ENCODE measurements around the gene PRPSAP1.

The PRPSAP1 gene, protein sequence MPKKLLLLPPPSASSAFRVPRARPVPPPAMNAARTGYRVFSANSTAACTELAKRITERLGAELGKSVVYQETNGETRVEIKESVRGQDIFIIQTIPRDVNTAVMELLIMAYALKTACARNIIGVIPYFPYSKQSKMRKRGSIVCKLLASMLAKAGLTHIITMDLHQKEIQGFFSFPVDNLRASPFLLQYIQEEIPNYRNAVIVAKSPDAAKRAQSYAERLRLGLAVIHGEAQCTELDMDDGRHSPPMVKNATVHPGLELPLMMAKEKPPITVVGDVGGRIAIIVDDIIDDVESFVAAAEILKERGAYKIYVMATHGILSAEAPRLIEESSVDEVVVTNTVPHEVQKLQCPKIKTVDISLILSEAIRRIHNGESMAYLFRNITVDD

DNA sequence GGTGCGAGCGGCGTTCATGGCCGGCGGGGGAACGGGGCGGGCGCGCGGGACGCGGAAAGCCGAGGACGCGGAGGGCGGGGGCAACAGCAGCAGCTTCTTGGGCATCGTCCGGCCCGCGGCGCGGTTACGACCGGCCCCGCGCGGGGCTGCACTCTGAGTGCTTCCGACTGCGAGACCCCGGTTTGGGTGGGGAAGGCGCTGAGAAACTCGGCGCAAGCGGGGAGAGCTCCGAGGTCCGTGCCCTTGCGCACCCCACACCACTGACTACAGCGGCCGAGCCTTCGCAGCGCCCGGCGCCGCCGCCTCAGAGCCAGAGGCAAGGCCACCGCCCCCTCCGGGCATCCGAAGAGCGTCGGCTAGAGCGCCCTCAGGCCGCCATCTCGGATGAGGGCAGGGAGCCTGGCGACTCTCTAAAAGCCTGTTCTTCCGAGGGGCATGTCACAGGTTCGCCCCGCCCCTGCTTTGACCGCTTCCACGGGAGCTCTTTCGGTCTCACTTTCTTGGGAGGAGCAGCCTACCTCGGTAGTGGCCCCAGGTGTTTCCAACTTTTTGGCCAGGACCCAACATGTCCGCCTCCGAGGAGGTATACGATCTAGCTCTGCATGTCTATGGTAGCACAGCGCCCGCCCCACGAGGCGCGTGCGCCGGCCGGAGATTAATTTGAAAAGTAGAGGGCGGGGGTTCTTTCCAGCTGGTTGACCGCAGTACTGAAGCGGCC, at the start of gene PRPSAP1:
Gene PRPSAP1 (minus strand): TSS at position 318 of the 718 bp plus-strand sequence. CDS start 213 bp downstream, at position 105.
- DNase-seq (ENCODE audit: low read depth in 2 of 2), result peak; percentile 71 to 77

DNA sequence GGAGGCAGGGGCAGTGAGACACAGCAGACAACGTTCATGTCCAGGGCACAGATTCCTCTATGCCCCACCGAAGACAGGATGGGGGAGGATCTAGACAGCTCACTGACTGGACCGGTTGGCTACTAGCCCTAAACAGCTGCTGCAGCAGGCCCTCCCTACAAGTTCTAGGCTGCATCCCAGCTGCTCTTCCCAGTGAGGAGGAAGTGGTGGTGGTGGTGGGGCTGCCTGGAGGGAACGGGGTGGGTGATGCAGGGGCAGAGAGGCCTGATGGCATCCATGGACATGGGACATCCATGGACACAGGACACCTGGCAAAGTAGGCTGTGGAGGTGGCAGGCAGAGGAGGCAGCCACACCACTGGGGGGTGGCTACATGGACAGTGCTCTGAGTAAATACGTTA, 49.0 kb upstream of the PRPSAP1 start:
- no peak for DNase-seq (ENCODE audit: low read depth in 2 of 2)

DNA sequence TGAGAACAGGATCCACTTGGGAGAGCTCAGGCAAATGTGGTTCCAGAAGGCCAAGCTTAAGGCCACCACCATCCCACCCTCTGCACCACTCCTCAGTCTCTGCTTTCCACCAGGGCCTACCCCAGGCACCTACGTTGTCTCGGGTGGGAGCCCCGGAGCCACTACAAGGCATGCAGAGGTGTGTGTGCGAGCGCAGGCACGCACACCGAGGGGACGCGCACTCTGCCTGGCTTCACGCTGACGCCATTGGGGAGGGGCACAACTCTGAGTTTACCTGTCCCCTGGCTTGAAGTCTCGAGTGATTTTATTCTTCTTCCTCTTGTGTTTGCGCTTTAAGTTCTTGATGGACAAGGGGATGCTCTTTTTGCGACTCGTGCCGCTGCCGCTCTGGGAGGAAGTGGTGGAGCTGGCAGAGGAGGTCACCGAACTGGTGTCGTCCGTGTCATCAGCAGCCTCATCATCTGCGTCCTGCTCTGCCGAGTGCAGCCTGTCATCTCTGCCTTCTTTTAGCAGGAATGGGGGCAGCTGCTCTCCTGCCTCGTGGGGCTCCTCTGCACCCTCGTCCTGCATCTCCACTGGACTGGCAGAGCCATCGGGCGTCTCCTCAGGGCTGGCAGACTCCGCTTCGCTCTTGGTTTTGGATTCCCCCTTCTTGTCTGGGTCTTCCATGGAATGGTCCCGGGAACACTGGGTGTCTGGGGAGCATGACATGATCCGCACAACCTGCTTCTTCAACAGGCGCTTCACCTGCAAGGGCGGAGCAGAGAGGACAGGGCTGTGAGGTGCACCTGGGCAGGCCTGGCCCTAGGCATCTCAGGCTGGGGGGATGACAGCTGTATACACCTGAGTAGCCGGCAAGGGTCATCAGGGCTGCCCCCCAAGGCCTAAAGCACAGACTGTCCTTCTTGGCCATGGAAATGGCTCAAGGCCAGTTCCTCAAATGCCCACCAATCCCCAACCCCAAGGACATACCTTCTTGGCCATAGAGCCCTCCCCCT, 45.8 kb upstream of the PRPSAP1 start:
- no peak for DNase-seq (ENCODE audit: low read depth in 2 of 2)

DNA sequence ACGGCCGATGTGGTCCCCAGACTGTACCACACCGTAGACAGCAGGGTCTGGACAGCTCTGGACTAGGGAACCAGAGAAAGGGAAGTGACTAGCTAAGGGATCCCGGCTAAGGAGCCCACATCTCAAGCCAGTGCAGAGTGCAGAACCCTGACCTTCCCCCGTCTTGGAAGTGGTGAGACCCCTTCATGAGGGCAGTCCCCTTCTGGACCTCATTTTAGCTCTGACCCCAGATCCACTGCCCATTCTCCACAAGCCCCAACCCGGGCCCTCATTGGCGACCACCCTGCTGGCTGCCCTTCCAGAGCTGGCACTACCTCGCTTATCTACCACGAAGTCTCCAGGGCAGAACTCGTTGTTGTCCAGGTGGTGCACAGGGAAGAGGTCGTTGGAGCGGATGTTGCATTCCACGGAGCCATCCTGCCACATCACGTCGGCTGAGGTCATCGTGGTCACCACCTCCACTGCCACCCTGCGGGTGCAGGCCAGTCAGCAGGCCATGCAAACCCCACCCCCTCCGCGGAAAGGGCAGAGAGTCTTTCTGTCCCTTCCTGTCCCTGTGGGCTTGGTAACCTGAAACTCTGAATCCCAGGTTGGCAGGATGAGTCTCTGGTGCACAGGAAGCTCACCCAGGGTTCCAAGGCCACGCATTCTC, 44.9 kb upstream of the PRPSAP1 start:
- DNase-seq (ENCODE audit: low read depth in 2 of 2), result no peak

DNA sequence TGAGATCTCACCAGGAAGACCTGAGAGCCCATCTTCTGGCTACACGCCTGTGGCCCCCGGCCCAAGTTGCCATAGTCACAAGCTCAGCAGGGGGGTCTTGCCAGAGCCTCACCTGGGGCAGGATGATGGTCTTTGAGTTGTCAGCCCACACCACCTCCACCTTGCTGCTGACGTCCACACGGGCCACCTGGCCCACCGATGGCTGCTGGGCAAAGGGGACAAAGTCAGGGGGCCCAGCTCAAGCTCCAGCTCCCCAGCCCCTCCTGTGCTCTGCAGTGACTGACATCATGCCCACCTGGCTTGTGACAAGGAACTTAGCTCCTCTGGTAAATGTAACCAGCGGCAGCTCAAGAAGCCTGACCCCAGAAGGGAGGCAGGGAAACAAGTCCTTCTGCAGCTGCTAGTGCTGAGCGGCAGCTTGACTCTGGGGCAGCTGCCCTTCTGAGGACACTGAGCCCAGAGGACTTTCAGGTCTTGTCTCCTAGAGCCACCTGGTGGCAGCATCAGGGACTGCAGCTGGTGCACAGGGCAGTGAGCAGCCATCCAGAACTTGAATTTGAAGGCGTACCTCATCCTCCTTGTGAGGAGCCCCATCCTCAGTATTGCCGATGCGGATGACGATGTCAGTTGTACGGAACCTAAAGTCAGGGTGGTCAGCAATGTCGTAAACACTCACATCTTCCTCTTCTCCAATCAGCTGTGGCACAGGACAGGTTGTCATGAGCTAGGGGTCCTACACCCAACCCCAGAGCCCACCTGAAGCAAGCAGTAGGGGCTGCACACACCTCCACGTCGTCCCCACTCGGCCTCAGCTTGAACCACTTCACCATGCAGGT, 44.2 kb upstream of the PRPSAP1 start:
- DNase-seq (ENCODE audit: low read depth in 2 of 2), result peak; percentile 78 to 82

DNA sequence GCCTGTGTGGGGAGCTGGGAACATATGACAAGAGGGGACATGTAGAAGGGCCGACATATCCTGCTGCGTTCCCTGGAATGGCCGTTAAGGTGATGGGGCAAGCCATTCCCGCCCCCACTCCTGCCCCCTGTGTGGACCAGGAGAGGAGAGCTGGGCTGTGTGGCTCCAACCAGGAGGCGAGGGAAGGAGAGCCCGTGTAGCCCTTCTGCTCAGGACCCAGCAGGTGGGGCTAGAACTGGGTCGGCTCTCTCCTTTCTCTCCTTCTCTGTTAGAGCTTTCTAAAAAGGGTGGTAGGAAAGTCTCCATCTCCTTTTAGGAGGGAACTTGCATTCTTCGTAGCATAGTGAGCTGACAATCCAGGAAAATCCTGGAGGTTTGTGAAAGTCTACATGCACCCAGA, 43.5 kb upstream of the PRPSAP1 start:
- DNase-seq (ENCODE audit: low read depth in 2 of 2), result no peak

DNA sequence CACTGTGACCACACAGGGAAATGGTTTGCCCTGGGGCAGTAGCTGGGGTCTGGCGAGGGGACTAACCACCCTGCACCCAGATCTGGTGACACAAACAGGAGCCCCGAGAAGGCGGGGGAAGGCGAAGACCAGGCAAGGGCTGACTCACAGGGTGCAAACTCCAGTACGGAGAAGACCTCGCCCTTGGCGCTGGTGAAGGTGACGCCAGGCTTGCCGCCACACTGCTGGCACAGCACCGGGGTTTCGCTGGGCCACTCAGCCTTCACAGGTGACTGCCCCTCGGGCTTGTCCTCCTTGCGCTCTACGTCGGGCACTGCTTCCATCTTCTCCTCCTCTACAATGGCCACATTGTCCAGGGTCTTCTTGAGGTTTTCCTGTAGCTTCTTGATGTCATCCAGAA, 42.3 kb upstream of the PRPSAP1 start:
- DNase-seq (ENCODE audit: low read depth in 2 of 2), result no peak

DNA sequence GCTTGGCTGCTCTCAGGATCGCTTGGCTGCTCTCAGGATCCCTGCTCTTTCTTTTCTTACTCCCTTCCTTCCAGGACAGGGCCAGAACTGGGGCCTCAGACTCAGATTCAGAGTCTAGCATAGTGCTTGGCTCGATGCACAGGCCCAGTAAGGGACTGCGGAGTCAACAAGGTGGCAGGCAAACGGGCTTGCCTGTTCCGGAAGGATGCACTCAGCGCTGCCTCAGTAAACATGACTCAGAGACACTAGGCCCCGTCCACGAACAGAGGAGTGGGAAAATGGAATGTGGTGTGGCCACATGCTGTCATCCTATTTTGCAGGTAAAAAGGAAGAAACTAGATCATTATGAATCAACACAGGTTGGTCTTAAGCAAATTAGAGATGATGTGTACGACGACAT, 40.5 kb upstream of the PRPSAP1 start:
- no peak for DNase-seq (ENCODE audit: low read depth in 2 of 2)

DNA sequence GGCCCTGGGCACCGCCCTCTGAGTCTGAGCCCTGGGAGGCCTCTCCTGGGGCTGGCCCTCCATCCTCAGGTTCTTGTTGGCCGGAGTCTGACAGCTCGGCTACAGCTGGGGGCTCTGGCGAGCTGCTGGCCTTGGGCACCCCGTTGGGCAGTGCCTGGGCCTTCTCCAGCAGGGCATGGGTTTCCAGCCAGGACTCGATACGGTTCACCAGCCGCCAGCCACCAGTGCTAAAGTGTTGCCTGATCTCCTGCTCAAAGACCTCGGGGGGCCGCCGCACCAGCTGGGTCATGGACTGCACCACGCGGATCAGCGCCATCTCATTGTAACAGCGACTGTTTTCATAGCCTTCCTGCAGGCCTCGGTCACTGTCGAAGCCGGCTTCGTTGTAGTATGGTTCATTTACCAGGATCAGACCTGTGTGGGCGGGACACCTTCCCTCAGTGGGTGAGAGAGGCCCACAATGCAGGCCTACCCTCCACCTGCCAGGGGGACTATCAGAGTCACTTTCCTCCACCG, 37.5 kb upstream of the PRPSAP1 start:
- no peak for DNase-seq (ENCODE audit: low read depth in 2 of 2)

DNA sequence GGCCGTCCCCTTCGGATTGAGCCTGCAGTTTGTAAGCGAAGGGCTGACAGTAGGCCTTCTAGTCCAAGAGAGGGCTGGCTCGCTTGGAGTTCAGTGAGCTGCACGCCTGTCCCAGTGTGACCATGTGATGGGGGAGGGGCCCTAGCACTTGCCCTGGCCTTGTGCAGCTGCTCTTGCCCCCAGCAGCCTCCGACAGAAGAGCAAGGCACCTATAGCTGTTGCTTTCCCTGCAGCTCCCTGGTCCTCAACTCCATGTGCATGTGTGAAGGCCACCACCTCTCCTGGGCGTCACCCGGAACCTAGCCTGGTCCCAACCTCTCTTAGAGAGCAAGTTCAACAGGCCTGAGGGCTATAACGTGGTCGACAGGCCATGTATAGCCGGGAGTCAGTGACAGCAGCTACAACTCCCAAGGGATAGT, 36.3 kb upstream of the PRPSAP1 start:
- DNase-seq (ENCODE audit: low read depth in 2 of 2), result no peak

DNA sequence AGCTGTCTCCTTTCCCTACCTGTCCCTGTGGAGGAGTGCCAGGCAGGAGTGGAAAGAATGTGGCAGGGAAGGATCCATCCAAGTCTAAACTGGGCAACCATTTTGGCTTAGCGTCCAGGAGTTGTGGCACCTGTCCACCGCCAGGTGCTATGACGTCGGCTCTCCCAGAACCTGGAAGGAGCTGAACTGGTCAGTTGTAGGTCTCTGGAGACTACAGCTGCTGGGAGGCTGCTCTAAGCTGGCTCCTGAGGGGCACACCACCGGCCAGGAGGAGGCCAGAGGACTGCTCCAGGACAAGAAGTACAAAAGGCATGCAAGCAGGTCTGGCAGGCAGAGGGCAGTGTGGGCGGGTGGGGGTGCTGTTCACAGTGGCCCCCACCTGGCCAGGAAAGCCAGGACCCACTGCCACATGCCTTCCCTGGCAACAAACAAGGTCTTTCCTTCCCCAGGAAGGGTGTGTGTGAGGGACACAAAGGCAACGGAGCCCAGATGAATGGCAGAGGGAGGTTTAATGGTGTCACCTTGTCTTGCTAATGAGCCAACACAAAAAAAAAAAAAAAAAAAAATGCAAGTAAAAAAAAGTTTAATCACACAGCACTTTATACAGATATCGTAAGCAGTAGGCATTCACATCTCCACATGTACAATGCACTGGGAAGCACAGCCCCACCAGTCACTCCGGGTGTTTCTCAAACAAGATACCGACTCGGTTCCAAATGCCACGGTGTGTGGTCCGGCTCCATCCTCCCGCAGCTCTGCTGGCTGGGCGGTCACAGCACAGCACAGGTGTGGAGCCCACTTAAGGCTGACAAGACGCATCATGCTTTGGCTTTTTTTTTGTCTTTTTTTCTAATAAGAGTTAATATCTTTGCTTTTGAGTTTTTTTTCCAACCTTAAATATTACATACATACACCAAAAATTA, 35.5 kb upstream of the PRPSAP1 start:
- DNase-seq (ENCODE audit: low read depth in 2 of 2), result no peak

DNA sequence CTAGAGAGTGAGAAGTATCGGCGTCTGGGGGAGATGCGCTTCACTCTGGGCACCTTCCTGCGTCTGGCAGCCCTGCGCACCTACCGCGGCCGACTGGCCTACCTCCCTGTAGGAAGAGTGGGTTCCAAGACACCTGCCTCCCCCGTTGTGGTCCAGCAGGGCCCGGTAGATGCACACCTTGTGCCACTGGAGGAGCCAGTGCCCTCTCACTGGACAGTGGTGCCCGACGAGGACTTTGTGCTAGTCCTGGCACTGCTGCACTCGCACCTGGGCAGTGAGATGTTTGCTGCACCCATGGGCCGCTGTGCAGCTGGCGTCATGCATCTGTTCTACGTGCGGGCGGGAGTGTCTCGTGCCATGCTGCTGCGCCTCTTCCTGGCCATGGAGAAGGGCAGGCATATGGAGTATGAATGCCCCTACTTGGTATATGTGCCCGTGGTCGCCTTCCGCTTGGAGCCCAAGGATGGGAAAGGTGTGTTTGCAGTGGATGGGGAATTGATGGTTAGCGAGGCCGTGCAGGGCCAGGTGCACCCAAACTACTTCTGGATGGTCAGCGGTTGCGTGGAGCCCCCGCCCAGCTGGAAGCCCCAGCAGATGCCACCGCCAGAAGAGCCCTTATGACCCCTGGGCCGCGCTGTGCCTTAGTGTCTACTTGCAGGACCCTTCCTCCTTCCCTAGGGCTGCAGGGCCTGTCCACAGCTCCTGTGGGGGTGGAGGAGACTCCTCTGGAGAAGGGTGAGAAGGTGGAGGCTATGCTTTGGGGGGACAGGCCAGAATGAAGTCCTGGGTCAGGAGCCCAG, 33.5 kb upstream of the PRPSAP1 start:
- DNase-seq (ENCODE audit: low read depth in 2 of 2), result no peak

DNA sequence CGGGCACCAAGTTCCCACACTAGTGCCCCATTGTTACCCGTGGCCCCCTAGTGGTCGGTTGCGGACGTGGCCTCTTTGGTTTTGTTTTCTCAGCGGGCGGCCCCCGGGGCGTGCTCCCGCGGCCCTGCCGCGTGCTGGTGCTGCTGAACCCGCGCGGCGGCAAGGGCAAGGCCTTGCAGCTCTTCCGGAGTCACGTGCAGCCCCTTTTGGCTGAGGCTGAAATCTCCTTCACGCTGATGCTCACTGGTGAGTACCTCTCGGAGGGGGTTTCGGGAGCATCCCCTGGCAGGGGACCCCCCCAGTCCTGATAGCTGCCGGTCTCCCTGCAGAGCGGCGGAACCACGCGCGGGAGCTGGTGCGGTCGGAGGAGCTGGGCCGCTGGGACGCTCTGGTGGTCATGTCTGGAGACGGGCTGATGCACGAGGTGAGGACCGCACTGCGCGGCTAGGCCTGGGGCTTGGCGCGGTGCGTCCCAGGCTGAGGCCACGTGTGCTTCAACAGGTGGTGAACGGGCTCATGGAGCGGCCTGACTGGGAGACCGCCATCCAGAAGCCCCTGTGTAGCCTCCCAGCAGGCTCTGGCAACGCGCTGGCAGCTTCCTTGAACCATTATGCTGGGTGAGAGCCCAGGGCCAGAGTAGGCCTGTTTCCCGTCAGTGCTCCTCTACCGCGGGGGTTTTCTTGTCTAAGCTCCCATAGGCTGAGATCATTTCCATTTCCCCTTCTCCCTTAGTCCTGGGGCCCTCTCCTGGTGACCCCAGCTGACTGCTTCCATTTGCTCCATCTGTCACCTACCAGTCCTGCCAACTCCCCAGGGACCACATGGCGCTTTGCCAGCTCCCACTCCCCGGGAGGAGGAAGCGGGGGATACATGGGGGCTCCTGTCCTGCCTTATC, 32.4 kb upstream of the PRPSAP1 start:
- DNase-seq (ENCODE audit: low read depth in 2 of 2), result peak; percentile 81 to 82

DNA sequence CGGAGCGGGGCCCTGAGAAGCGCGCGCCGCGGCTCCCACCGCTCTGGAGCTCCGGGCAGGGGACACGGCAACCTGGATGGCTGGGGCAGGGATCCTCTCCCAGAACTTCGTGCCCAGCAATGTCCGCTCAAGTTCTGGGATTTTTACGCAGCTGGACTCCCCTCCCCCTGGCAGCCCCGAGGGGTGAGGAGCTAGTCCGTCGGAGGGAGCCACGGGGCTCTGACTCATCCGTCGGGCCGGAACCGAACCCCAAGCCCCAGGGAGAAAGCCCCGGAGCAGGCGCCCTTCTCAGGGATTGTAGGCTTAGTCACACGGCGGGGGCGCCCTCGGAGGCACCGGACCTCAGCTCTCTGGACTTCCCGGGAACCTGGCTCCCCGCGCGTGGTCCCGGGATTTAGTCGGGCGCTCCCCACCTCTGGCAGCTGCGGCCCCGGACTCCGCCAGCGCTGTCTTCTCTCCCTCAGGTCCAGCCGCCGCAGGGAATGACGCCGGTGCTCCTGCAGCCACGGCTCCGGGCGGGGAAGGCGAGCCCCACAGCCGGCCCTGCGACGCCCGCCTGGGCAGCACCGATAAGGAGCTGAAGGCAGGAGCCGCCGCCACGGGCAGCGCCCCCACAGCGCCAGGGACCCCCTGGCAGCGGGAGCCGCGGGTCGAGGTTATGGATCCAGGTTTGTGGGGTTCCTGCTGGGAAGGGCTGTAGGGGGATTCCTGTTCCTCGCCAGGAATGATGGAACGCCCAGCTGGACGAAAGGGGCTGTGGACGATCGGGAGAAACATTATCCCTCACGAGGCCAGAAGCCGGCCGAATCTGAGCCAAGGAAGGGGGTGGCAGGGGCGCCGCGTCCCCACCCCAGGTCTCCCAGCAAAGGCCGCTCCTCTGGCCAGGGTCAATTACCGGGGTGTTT, 31.5 kb upstream of the PRPSAP1 start:
- DNase-seq (ENCODE audit: low read depth in 2 of 2), result peak; percentile 28

DNA sequence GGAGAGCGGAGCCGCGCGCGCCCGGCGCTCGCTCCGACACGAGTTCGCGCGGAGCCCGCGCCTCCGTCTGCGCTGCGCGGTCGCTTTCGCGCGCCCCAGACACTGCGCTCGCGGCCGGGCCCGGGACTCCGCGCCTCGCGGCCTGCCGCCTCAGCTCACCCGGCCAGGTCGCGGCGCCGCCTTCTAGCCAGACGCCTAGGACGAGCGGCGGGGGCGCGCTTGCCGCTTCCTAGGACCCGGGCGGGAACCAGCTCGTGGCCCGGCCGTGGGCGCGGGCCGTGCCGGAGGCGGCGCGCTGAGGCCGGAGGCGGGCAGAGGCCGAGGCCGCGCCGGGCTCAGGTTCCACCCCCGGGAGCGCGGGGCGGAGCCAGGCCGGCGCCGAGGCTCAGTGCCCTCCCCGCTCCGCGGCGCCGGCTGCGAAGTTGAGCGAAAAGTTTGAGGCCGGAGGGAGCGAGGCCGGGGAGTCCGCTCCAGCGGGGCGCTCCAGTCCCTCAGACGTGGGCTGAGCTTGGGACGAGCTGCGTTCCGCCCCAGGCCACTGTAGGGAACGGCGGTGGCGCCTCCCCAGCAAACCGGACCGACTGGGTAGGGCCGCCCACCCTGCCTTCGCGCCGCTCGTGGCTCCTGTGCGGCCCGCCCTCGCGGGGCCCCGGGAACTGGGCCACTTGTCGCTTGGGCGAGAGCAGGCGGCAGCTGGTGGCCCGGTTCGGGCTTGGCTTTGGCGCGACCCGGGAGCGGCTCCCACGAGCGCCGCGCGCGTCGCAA, 30.7 kb upstream of the PRPSAP1 start, which contains the start of gene SPHK1:
Gene SPHK1 (plus strand): TSS at position 388 of the 765 bp plus-strand sequence. CDS start 1,036 bp downstream, outside the sequence.
- DNase-seq (ENCODE audit: low read depth in 2 of 2), result peak; percentile 66 to 69

All from stimulated activated CD8-positive, alpha-beta memory T cell treated with anti-CD3 and anti-CD28 coated beads, Interleukin-2, amount 100 ng/mL, for 48 hours (primary cell).